H1 (cell line): ENCODE results near the gene NADK2. TPM values are rescaled to one million over a fixed set of nuclear protein-coding genes. Genes with fewer than 3 reads are reported as not detected.

Source experiments
- CHD1 ChIP-seq: IDR thresholded peaks from 2 replicates; pipeline ENCODE4 v1.6.1; 2012; ENCODE audit warnings: low read depth, low read length, improper control_type of control experiment
- CREB1 ChIP-seq: IDR thresholded peaks from 2 replicates; pipeline ENCODE4 v1.6.1; 2012; ENCODE audit warnings: inconsistent platforms
- KDM1A ChIP-seq: fragments of 200-600, 300-600 bp; sonication (generic); IDR thresholded peaks from 2 replicates; pipeline ENCODE4 v1.7.1; 2016; ENCODE audit warnings: mild to moderate bottlenecking, low read length, borderline replicate concordance
- RNF2 ChIP-seq: fragments of 200-900, 300-1000 bp; sonication (generic); IDR thresholded peaks from 2 replicates; pipeline ENCODE4 v1.7.1; 2016; ENCODE audit warnings: borderline replicate concordance, low read depth, mild to moderate bottlenecking, antibody characterized with exemption, low read length; ENCODE audit not compliant: poor library complexity, severe bottlenecking; ENCODE audit errors: missing control alignments
- RXRA ChIP-seq: IDR thresholded peaks from 2 replicates; pipeline ENCODE4 v1.6.1; 2011; ENCODE audit warnings: low read depth, mild to moderate bottlenecking, low read length, moderate library complexity; ENCODE audit not compliant: insufficient read depth
- SIN3A ChIP-seq, 2 experiments: IDR thresholded peaks in 1 of 2; conservative IDR thresholded peaks in 1 of 2; 2 replicates each; pipeline ENCODE4 v1.6.1; 2011 to 2012; ENCODE audit warnings: low read length in 2 of 2, improper control_type of control experiment in 1 of 2, low read depth in 1 of 2, mild to moderate bottlenecking in 1 of 2
- TAF1 ChIP-seq: IDR thresholded peaks from 2 replicates; pipeline ENCODE4 v1.6.1; 2011; ENCODE audit warnings: mild to moderate bottlenecking, low read depth, low read length
- TAF7 ChIP-seq: optimal IDR thresholded peaks from 2 replicates; pipeline ENCODE3; 2011; ENCODE audit warnings: low read depth, mild to moderate bottlenecking, inconsistent platforms, low read length, moderate library complexity, borderline replicate concordance
- TCF12 ChIP-seq: IDR thresholded peaks from 2 replicates; pipeline ENCODE4 v1.6.1; 2011; ENCODE audit warnings: low read depth, mild to moderate bottlenecking, low read length
- polyA plus RNA-seq, 7 experiments: library from polyadenylated mRNA; depleted of rRNA in 3 of 7; stranded (reverse) in 5 of 7; unstranded in 2 of 7; fragments of >200 nt in 5 of 7; fragments of 200-250 nt in 2 of 7; gene quantifications; 1 replicate in 5 of 7; 2 replicates in 1 of 7; 4 replicates in 1 of 7; pipeline versions ENCODE4 v1.2.1 to v1.2.3, GENCODE V29; 2011 to 2013; ENCODE audit warnings: missing spikeins in 2 of 7, mixed read lengths in 2 of 7
- total RNA-seq: library from RNA; stranded (reverse); fragmentation: NEBNext Ultra II Directional; extraction: Animal tissue kit (Norgen Biotek cat#: 25700); gene quantifications from 2 replicates; pipeline ENCODE4 v1.2.1, GENCODE V29; 2021

The NADK2 gene
- total and polyA plus RNA-seq, 2 of the 8 experiments (the other 6 are each of a cell fraction or from before 2014, with no cell fraction given): 3.4 to 16.1 TPM

DNA sequence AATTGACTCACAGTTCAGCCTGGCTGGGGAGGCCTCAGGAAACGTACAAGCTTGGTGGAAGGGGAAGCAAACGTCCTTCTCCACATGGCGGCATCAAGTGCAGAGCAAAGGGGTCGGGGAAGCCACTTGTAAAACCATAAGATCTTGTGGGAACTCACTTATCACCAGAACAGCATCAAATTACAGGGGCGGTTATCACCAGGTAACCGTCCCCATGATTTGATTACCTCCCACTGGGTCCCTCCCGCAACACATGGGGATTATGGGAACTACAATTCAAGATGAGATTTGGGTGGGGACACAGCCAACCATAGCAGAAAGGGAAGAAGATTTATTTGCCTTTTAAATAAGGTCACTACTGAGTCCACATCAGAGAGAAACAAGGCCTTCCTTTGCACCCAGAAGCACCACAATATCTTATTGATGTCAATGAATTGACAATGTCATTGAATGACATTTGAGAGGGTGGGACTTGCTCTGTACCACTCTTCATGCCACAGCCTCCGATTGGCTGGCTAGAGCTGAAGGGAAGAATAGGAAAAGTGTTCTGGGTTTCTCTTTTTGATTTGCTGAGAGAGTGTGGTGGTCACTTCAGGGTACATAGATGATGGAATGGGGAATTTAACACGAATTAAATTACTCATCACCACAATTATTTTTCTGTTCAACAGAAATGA lies 78.8 kb downstream of the NADK2 start (continued):
- no peak for TF ChIP-seq SIN3A (conservative IDR thresholded peaks at IDR 0.05 in 1 of 2, IDR thresholded peaks at IDR 0.05 in 1 of 2; ENCODE audit: low read depth in 1 of 2, low read length in 2 of 2)
- TF ChIP-seq KDM1A: no peak
- TF ChIP-seq TAF1: no peak
- TF ChIP-seq TCF12: no peak
- no peak for TF ChIP-seq TAF7
- TF ChIP-seq CHD1: no peak
- no peak for TF ChIP-seq RXRA
- no peak for TF ChIP-seq RNF2
- no peak for TF ChIP-seq CREB1
- TF ChIP-seq, all 59 proteins: peak for 0
